ENCODE data around the gene COL5A2.

- TF ChIP-seq CTCF (IDR thresholded peaks at IDR 0.05) (no peak), POLR2A (IDR thresholded peaks at IDR 0.05) (no peak)
Observed at GRCh38 chr2:189060096-189060642, 119.4 kb downstream of the COL5A2 start.

All from heart left ventricle (tissue), 13 donors.